ENCODE results near the gene RNF213.

GRCh38 chr17:80236911-80237310 lies 23.7 kb upstream of the RNF213 start:
- TF ChIP-seq CTCF (IDR thresholded peaks at IDR 0.05; ENCODE audit: insufficient read depth, low read length, poor library complexity, severe bottlenecking), result no peak
- no peak for TF ChIP-seq EZH2phosphoT487 (conservative IDR thresholded peaks at IDR 0.05; ENCODE audit: low read length)

All from SU-DHL-6 (cell line).